GM18873 (cell line): ENCODE results near the gene TYMP.
"Not testable (repeated sequence)": the region's sequence is repeated elsewhere in the genome, so short reads cannot be mapped to it uniquely, and the experiment has no call there.

Experiments used
- ATAC-seq: cut with Tn5 transposase; IDR thresholded peaks from one replicate; pipeline ENCODE4 v1.9.1; 2021; ENCODE audit warnings: mild to moderate bottlenecking, moderate library complexity, moderate number of reproducible peaks; ENCODE audit not compliant: unreplicated experiment, low FRiP score

Gene TYMP

GRCh38 chr22:50525858-50526107 lies 4.0 kb downstream of the TYMP start:
- no peak for ATAC-seq

- peak; percentile 33 for ATAC-seq
These were observed 4.5 kb downstream of the TYMP start, which contains the start of gene SCO2 for GRCh38 chr22:50525104-50525857. Gene SCO2 (minus strand): TSS chr22:50525598. CDS start chr22:50524411, 1,187 bp downstream.

- ATAC-seq = no peak
These were observed 5.1 kb downstream of the TYMP start for GRCh38 chr22:50524676-50525103.

- no peak for ATAC-seq
These were observed 5.8 kb downstream of the TYMP start for GRCh38 chr22:50523806-50524675.

GRCh38 chr22:50523458-50523805 lies 6.4 kb downstream of the TYMP start:
- no peak for ATAC-seq

- ATAC-seq = no peak
These were observed 6.9 kb downstream of the TYMP start for GRCh38 chr22:50522806-50523438.

GRCh38 chr22:50522208-50522805 lies 7.5 kb downstream of the TYMP start:
- ATAC-seq = no peak

- no peak for ATAC-seq
These were observed 8.1 kb downstream of the TYMP start for GRCh38 chr22:50521710-50522109.

- no peak for ATAC-seq
These were observed 8.9 kb downstream of the TYMP start for GRCh38 chr22:50520826-50521453.

GRCh38 chr22:50520184-50520583 lies 9.6 kb downstream of the TYMP start:
- not testable (repeated sequence) for ATAC-seq

GRCh38 chr22:50519151-50519550 lies 10.7 kb downstream of the TYMP start:
- ATAC-seq = no peak

- ATAC-seq = no peak
These were observed 11.2 kb downstream of the TYMP start for GRCh38 chr22:50518606-50519005.

GRCh38 chr22:50517495-50518260 lies 12.1 kb downstream of the TYMP start:
- ATAC-seq = no peak

GRCh38 chr22:50516891-50517290 lies 12.9 kb downstream of the TYMP start:
- ATAC-seq = no peak

- ATAC-seq = no peak
These were observed 13.7 kb downstream of the TYMP start for GRCh38 chr22:50516068-50516467.

GRCh38 chr22:50513175-50513574 lies 16.6 kb downstream of the TYMP start:
- ATAC-seq = no peak

GRCh38 chr22:50508897-50509296 lies 20.9 kb downstream of the TYMP start:
- ATAC-seq = no peak

GRCh38 chr22:50507991-50508884 lies 21.6 kb downstream of the TYMP start, which contains the start of gene NCAPH2:
Gene NCAPH2 (plus strand): TSS chr22:50508224. CDS start chr22:50508338, 114 bp downstream.
- ATAC-seq = peak; percentile 68
